NCI-H2196 treated with DMSO at 0.1 percent for 48 hours (cell line): Measurements from ENCODE around the gene TENM3.
"Not testable (repeated sequence)": the region's sequence is repeated elsewhere in the genome, so short reads cannot be mapped to it uniquely, and the experiment has no call there.

Experiments
- DNase-seq: peaks from one replicate; lab custom pipeline; 2025; ENCODE audit not compliant: unreplicated experiment; lab: John Stamatoyannopoulos, UW

TENM3 gene

DNA sequence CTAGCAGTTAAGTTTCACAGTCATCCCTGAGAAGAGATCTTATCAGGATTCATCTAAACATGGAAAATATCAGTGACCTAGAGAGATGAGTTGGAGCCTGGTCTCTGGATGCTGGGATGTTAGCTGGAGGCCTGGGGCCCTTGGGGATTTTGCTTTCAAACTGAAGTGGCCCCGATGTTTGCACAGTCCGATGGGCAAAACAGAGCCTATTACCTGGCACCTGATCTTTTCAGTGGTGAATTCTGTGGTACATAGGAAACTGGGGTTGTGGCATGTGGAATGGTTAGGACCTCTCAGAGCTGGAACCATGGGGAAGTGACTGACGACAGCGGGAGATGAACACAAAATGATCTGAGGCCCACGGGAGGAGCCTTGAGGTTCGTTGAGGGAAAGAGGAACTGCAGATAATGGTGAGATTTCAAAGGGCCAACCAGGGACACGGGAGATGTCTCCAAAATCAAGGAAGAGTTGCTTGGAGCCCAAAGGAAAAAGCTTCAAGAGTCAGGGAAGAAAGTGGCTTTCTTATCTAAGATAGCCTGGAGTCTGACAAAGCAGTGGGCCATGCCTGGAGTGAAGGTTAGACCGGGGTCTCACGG, 17.8 kb upstream of the TENM3 start:
- DNase-seq, result no peak

DNA sequence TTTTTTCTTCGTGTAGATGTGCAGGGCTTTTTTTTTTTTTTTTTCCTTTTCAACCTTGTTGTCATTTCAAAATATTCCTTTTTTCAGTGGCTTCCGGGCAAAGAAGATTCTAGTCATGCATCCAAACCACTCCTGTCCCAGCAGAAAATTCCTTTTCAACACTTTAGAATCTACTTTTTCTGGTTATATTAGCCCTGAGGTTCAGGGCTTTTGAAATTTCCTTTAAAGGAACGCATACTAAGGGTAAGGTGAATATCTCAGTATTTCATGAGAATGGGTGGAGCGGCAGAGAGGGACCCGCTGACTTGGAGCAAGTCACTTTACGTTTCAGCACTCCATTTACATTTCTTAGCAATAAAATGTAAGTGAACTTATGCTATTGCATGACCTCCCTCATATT, 15.6 kb upstream of the TENM3 start:
- DNase-seq, result no peak

DNA sequence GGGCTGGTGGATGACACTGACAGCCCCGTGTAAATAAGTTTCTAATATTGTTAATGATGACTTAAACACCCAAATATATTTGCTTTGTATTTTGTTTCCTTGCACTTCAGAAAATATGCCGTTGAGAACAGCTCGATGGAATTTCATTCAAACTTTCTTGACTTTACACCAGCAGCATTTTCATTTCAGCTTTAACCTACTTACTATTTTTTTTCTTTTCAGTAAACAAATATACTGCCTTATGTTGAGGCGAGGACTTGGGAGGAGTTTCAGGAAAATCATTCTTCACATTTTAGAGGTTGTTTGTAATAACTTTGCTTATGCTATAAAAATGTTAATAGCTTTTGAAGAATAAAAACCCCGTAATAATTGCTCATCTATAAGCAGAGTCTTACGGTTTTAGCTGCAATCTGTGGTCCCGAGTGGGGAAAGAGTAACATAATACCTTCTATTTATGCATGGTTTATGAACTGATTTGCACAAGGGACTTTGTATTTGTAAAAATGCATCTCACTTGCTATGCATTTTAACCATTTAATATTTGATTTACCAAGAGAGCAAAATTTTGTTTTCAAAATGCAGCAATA, 14.1 kb upstream of the TENM3 start:
- no peak for DNase-seq

DNA sequence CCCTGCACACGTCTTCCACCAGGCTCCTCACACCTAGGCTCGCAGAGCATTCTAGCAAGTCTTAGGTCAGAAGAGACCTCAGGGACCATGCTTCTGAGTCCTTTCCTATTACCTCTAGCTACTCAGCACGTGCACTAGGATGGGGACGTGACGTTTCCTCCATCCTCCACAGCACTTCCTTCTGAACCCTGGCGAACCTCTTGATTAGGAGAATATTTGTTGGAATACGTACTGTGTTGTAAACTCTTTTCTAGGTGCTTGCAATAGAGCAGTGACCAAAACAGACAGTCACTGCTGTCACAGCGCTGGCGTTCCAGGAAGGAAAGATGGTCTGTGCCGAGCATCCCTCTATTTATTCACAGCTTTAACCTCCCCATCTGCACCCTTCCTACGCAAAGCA, 12.9 kb upstream of the TENM3 start:
- no peak for DNase-seq

DNA sequence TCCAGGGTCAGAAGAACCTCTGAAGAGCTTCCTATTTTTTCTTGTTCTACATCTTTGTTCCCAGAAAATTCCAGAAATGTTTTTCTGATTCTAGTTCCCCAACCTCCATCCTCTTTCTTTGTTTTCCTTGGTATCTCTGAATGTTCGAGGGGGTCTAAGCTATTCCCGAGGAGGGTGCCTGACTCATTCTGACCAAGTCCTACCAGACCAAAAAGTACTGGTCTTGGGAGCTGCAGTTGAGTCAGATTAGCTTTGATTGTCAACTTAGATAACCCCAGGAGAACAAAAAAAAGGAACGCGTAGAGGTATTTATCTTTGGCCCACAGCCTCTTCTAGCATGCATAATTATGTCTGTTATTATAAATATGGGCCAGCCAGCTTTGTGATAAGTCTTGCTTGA, 12.1 kb upstream of the TENM3 start:
- no peak for DNase-seq

DNA sequence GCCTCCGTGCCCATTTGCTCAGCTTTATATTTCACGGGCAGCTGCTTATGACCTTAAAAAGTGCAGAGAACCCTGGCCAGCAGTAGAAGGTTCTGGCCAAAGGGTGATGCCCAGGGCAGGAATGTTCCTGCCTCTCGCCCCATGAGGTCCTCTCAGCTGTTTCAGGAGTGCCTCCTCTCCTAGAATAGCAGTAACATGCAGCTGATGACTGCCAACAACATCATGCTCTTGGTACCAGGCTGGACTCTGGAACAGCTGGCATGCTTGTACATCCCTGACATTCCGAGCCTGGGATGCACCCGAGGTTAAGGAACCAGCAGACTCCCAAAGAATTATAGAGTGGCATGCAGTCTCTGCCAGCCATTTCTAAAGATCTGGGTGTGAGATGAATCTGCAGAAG, 11.7 kb upstream of the TENM3 start:
- no peak for DNase-seq

DNA sequence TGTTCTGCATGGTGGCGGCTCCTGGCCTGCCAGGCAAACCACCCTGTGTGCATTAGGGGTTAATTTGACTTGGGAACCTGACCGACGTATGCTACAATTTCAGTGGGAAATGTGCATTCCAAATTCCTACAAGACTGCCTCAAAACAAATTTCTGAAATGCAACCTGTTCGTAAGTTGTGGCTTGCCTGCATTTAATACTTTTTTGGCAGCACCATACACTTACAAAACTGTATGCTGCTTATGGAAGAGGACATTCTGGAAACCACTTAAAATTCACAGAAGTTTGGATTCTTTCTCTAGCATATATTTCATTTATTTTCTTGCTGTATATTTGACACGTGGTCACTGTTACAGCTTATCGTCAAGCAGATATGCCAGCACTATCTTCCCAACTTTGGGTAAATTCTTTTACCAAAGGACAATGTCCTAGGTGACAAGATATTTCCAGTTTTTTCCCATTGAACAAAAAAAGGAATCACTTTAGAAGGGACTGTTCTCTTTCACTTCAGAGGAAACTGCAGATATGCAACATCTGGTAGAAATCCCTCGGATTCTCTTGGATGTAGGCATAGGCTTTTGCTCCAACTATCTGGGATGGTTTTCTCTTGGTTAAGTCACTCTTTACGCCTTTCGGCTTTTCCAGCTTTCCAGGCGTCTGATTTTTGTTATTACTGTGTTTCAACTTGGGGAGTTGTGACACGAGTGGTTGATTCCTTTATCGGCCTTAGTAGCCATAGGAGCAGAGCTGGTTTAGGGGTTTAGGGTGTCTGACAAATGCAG, 9.7 kb upstream of the TENM3 start:
- DNase-seq, result no peak

DNA sequence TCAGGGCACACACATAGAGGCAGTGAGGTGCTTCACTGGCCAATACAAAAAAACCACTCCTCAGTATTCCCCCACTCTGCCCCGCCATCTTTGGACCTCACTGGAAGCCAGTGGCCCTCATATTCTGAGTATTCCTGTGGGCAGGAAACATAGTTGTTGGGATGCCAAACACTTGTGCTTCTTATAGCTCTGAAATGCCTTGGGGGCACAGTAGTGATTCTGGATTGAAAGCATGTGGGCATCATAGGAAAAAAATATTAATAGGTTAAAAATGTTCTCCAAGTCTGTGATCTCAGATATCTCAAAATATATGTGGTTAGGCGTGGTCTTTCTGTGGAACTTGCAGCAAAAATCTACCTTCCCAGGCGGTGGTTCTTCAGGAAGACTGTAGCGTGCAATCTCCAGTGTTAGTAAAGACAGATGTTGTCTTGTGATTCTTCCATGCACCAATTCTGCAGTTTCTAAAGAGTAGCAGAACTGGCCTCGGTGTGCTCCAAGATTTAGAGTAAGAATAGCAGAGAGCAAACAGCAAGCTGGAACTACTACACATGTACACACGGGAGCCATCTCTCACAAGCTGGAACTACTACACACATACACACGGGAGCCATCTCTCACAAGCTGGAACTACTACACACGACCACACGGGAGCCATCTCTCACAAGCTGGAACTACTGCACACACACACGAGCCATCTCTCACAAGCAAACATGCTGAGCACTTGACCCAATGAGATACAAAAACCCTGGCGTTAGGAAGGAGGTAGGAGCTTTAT, 8.0 kb upstream of the TENM3 start:
- no peak for DNase-seq

DNA sequence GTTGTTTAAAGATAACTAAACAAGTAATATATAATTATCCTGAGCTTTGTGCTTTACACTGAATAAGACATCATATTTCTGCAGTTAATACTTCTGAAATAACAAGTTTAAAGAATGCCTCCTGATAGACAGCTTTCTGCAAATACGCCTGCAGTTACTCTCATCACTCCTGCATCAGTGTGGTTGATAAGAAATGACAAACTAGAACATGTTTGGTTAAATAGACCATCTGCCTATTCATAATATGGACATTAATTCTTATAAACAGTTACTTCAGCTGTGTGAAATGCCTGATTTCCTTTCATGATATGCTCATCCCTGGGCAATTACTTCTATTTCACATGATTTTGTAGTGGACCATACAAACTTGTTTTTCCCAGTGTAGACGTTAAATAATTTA, 7.0 kb upstream of the TENM3 start:
- DNase-seq, result no peak

DNA sequence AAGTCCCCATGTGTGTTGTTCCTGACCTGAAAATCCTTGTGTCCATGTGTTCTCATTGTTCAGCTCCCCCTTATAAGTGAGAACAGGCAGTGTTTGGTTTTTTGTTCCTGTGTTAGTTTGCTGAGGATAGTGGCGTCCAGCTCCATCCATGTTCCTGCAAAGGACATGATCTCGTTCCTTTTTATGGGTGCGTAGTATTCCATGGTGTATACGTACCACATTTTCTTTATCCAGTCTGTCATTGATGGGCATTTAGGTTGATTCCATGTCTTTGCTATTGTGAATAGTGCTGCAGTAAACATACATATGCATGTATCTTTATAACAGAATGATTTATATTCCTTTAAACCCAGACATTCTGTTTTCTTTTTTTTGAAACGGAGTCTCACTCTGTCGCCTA, 6.2 kb upstream of the TENM3 start:
- not testable (repeated sequence) for DNase-seq

DNA sequence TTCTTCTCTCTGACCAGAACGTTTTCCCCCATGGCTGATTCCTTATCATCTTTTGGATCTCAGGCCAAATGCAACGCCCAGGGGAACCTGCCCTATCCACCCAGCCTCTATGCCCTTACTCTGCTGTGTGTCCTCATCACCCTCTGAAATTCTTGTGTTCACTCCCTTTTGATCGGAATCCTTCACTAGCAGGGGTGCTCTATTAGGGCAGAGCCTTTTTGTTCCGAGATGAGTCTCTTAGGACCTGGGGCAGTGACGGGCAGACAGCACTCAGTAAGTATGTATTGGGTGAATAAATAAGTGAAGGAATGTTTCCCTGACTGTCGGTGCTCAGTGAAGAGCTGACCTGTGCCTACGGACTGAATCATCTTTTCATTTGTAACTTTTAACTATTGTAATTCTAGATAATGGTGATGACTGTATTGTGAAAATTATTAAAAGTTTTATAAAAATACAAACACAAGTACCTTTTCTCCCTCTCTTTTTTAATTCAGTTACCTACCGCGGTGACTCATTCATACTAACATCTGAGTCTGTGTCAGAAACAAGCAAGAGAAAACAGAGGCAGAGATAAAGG, 4.8 kb upstream of the TENM3 start:
- DNase-seq, result no peak

DNA sequence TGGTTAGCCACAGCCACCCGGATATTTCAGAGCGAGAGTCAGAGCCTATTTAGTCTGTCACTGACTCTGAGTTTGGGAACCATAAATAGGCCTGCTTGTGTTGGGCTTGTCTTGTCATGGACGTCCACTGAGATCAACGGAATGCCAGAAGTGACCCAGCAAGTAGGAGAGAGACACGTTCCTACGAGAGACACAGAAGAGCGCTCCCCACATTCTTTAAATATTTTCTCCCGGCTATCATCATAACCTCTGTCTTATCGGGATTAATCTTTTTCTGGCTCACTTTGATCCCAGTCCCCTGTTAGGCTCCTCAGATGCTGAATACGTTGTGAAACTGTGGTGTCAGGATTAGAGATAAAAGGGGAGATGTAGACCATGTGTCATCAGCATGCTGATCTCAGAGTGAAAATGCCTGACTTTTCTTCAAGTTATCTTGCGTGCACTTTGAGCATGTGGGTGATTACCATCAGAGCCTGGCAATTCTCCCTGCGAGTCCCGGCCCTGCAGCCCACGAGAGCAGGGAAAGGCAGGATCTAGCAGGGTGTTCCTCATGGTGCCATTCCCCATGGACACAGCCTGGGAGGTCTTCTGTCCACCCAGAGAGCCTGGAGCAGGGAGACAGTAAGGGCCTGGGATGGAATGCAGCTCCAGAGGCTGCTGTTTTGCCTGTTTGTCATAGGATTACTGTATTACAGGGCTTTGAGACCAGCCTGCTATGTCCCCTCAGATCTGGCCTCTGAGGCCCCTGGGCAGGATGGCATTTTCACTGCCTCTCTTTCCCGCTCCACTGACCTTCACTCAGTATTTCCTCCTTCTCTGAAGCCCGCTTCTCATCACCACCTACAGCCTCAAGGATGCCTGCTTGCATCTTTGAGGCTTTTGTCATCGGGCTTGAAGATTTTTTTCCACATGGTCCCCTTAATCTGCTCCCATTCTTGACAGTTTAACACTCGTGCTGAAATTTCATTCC, 2.8 kb upstream of the TENM3 start:
- DNase-seq, result no peak

DNA sequence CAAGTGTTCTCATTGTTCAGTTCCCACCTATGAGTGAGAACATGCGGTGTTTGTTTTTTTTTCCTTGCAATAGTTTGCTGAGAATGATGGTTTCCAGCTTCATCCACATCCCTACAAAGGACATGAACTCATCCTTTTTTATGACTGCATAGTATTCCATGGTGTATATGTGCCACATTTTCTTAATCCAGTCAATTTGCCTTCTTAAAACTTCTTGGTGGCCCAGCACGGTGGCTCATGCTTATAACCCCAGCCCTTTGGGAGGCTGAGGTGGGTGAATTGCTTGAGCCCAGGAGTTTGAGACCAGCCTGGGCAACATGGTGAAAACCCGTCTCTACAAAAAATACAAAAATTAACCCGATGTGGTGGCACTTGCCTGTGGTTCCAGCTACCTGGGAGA, 942 bp upstream of the TENM3 start:
- not testable (repeated sequence) for DNase-seq

DNA sequence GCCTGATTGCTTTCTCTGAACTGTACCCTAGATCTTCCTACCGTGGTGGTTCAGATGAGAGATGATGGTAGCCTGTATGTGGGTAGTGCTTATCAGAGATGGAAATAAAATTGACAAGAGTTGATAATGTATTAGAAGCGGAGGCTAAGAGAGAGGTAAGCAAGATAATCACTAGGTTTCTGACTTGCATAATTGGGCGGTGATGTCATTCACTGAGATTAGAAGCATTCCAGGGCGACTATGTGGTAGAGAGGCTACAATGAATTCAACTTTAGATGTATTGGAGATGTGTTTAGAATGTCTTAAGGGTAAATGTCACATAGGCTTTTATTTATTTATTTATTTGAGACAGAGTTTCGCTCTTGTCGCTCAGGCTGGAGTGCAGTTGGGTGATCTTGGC, 415 bp upstream of the TENM3 start:
- no peak for DNase-seq

DNA sequence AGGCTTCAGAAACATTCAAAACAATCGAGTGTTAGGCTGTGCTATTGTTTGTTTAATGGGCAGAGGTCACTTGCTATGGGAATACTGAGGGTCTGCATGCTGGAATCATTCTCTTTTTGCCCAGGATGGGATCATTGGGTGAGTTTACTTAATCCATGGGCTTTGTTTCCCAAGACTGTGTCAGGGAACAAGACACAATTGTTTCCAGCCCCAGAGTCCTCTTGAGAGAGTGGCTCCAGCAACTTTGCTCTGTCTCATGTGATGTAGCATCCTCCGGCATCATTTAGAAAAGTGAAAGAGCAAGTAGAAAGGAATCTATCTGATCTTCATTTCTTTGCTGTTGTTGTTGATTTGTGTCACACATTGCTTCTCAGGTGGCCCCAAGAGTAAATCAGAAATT, 1.8 kb downstream of the TENM3 start:
- no peak for DNase-seq

DNA sequence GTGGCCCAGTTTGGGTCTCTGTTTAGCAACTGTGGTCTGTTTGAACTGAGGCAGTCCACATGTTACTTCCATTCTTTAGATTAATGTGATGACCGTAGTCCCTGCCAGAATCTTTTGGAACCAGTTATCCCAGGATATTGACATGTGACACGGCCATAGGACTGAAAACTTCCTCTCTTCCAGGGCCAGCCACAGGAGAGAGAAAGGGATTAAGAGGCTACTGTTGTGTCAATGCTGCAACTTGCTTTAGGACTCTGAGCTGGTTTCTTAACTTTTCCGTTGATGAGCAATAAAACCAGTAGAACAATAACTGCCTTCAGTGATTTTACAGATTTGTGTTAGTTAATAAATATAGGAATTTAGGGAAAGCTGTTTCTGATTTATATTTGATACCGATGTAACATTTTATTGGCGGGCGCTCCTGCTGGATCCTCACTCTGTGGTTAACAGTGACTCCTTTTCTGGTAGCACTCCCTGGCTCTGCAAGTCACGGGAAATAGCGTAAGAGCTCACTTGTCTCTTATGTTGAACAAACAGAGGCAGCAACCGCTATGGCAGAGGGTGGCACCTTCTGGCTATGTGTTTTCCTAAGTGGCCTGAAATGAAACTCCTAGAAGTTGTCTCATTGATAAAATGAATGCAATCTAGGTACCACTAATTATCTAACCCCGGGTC, 2.5 kb downstream of the TENM3 start:
- DNase-seq, result no peak

DNA sequence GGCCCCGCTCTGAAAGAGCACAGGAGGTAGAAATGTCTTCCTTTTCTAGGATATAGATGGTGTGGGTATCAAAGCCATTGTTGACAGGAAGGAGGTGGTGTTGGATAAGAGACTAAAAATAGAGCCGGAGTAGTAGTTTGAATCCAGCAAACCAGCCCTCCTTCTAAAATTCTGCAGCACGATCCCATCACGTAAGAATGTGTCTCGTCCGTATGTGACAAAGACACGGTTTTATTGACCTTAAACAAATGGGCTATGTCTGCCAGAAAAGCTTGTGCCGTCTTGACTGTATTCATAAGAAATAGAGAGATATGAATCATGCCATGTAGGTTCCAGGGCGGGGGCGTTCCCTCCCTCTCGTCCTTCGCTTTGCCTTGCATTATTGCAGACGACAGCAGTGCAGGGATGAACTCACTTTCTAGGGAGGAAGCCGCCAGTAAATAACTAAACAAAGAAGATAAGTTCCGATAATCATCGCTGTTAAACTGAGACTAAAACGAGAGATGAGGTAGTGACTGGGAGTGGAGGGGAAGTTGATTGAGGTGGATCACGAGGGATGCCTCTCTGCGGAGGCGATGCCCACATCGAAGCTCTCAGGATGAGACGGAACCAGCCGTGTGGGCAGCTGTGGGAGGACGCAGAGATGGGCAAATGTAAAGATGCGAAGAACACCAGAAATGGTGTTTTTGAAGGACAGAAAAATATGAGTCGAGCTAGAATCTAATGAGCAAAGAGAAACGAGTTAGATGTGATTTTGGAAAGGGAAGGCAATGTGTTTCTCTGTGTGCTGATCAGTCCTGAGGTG, 3.4 kb downstream of the TENM3 start:
- DNase-seq, result no peak

DNA sequence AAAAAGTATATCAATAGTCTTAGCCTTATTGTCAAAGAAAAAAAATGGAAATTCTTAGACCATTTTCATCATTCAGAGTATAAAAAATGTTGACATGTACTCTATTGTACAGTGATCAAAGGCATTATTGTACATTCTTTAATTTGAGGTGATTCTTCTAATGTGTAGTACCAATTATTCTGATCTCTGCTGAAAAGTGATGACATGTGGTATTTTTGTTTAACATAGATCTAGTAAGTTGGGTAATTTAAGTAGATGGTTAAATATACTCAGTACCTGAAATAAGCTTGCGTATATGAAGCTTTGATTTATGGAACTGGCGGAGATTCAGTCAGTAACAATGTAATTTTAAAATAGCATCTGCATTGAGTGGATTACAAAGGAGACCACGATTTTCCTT, 5.1 kb downstream of the TENM3 start:
- DNase-seq, result no peak

DNA sequence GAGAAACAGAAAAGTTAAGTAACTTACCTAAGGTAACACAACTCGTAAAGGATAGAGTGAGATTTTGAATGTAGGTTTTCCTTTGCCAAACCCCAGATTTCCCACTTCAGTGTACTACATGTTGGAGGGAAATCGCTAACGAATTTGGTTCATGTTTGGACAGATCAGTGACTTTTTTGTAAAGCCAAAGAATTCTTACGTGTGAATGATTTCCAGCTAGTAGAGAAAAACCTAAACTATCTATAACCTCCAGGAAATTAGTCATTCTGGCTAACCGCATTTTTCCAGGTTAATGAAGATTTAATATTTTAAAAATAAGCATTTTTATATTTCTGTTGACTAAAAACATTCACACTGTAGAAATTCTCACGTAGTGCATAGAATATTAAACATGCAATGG, 7.2 kb downstream of the TENM3 start:
- DNase-seq, result no peak
